GM19351 (cell line): Measurements from ENCODE around the gene NOS1AP.
A peak's percentile ranks its signal among the peaks of the same experiment; 100 is the strongest.

Experiments used
- ATAC-seq: cut with Tn5 transposase; IDR thresholded peaks from one replicate; pipeline ENCODE4 v1.9.1; 2021; ENCODE audit warnings: mild to moderate bottlenecking, moderate library complexity; ENCODE audit not compliant: unreplicated experiment

The NOS1AP gene

GRCh38 chr1:162214202-162214601 is 144.7 kb downstream of the NOS1AP start:
- no peak for ATAC-seq

- no peak for ATAC-seq
Observed at GRCh38 chr1:162215902-162216301, 146.4 kb downstream of the NOS1AP start.

GRCh38 chr1:162216604-162217003 is 147.1 kb downstream of the NOS1AP start:
- no peak for ATAC-seq

GRCh38 chr1:162217706-162218105 is 148.2 kb downstream of the NOS1AP start:
- ATAC-seq = no peak

- no peak for ATAC-seq
Observed at GRCh38 chr1:162218546-162218945, 149.1 kb downstream of the NOS1AP start.

- no peak for ATAC-seq
Observed at GRCh38 chr1:162218975-162219374, 149.5 kb downstream of the NOS1AP start.

- ATAC-seq = no peak
Observed at GRCh38 chr1:162219461-162219860, 150.0 kb downstream of the NOS1AP start.

- ATAC-seq = no peak
Observed at GRCh38 chr1:162220009-162220539, 150.6 kb downstream of the NOS1AP start.

- ATAC-seq = no peak
Observed at GRCh38 chr1:162222014-162222413, 152.5 kb downstream of the NOS1AP start.

- no peak for ATAC-seq
Observed at GRCh38 chr1:162222730-162223129, 153.2 kb downstream of the NOS1AP start.

GRCh38 chr1:162223488-162223887 is 154.0 kb downstream of the NOS1AP start:
- ATAC-seq = no peak

- ATAC-seq = no peak
Observed at GRCh38 chr1:162224267-162224666, 154.8 kb downstream of the NOS1AP start.

GRCh38 chr1:162228586-162228985 is 159.1 kb downstream of the NOS1AP start:
- no peak for ATAC-seq

- peak; percentile 61 for ATAC-seq
Observed at GRCh38 chr1:162229549-162229948, 160.1 kb downstream of the NOS1AP start.

- no peak for ATAC-seq
Observed at GRCh38 chr1:162230096-162230495, 160.6 kb downstream of the NOS1AP start.

GRCh38 chr1:162230517-162230916 is 161.0 kb downstream of the NOS1AP start:
- no peak for ATAC-seq

GRCh38 chr1:162232034-162232711 is 162.7 kb downstream of the NOS1AP start:
- ATAC-seq = no peak

- ATAC-seq = no peak
Observed at GRCh38 chr1:162233066-162233465, 163.6 kb downstream of the NOS1AP start.

GRCh38 chr1:162233937-162234336 is 164.4 kb downstream of the NOS1AP start:
- ATAC-seq = no peak

GRCh38 chr1:162234571-162234970 is 165.1 kb downstream of the NOS1AP start:
- no peak for ATAC-seq

GRCh38 chr1:162235241-162235800 is 165.8 kb downstream of the NOS1AP start:
- no peak for ATAC-seq

- ATAC-seq = no peak
Observed at GRCh38 chr1:162236201-162236600, 166.7 kb downstream of the NOS1AP start.

GRCh38 chr1:162236618-162237017 is 167.1 kb downstream of the NOS1AP start:
- no peak for ATAC-seq
